GM18499 (cell line): ENCODE data around the gene B4GALT3.
A peak's percentile ranks its signal among the peaks of the same experiment; 100 is the strongest.

Experiments
- ATAC-seq: cut with Tn5 transposase; IDR thresholded peaks from one replicate; pipeline ENCODE4 v1.9.1; 2021; ENCODE audit warnings: moderate number of reproducible peaks; ENCODE audit not compliant: insufficient read depth, unreplicated experiment

Gene B4GALT3

DNA sequence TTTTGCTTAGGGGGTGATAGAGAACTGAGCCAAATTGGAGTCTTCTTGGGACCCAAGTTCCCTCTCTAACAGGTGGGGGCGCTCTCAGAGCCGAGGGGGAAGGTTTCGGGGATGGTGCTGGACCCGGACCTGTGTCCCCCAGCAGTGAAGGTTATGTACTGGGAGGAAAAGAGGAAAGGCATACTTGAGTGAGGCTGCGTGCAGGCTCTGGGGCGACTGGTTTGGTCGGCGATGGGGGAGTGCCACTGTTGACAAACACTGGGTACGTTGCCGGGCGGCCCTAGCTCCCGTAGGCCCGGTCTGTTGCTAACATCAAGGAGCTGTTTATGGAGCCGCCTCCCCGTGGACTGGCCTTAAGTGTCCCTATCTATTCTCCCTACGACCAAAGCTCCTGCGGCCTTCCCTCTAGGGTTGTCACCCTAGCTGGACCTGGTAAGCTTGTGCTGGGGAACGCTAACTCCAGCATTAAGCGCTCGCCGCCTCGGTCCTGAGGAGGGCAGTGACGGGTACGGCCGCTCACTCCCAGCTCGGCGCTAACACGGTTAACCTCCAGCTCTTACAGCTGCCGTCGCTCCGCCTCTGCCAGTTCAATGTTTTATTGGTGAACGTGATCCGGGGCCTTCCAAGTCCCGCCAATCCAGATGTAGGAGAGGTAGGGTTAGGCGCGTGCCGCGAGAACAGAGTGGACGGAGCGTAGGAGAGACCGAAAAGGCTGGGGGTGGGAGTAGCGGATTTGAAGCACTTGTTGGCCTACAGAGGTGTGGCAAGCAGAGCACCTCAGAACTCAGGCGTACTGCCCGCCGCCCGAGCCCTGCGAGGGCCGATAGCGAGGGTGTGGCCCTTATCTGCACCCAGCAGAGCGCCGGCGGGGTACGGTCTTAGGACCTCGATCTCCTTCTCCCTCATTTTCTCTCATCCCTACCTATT, 11.3 kb downstream of the B4GALT3 start, which contains the start of gene PPOX:
Gene PPOX (plus strand): TSS at position 685 of the 927 bp plus-strand sequence. CDS start 422 bp downstream, outside the sequence.
- ATAC-seq = peak; percentile 86

GRCh38 chr1:161164901-161165610, 12.3 kb downstream of the B4GALT3 start:
- ATAC-seq = no peak

GRCh38 chr1:161163793-161164192, 13.5 kb downstream of the B4GALT3 start:
- ATAC-seq = no peak

GRCh38 chr1:161162806-161163205, 14.5 kb downstream of the B4GALT3 start:
- no peak for ATAC-seq

- no peak for ATAC-seq
Observed at GRCh38 chr1:161162052-161162451, 15.3 kb downstream of the B4GALT3 start.

DNA sequence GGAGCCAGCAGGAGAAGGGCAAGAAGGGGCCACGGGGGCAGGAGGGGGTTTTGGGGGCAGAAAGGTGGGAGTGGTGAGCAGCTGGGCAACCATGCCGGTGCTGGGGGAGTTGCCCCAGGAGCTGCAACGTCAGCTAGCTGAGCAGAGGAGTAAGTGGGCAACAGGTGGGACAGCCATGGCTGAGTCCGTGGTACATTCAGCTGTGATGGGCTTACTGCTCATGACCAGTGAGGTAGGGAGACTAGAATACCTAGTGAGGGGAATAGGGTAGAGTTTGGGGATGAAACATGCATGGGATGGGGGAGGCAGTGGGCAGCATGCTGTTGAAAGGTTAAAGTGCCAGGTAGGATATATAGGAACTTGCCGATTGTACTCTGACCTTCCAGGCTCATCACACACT, 15.7 kb downstream of the B4GALT3 start:
- no peak for ATAC-seq

DNA sequence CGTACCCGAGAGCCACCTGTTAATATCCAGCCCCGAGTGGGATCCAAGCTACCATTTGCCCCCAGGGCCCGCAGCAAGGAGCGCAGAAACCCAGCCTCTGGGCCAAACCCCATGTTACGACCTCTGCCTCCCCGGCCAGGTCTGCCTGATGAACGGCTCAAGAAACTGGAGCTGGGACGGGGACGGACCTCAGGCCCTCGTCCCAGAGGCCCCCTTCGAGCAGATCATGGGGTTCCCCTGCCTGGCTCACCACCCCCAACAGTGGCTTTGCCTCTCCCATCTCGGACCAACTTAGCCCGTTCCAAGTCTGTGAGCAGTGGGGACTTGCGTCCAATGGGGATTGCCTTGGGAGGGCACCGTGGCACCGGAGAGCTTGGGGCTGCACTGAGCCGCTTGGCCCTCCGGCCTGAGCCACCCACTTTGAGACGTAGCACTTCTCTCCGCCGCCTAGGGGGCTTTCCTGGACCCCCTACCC, 16.6 kb downstream of the B4GALT3 start:
- ATAC-seq = no peak

GRCh38 chr1:161159913-161160243, 17.4 kb downstream of the B4GALT3 start:
- ATAC-seq = no peak

GRCh38 chr1:161159087-161159912, 18.0 kb downstream of the B4GALT3 start, which contains the start of gene USP21:
Gene USP21, plus strand, starts transcription at chr1:161159500. Its CDS starts 1,141 bp downstream, at chr1:161160641.
- ATAC-seq = peak; percentile 54

DNA sequence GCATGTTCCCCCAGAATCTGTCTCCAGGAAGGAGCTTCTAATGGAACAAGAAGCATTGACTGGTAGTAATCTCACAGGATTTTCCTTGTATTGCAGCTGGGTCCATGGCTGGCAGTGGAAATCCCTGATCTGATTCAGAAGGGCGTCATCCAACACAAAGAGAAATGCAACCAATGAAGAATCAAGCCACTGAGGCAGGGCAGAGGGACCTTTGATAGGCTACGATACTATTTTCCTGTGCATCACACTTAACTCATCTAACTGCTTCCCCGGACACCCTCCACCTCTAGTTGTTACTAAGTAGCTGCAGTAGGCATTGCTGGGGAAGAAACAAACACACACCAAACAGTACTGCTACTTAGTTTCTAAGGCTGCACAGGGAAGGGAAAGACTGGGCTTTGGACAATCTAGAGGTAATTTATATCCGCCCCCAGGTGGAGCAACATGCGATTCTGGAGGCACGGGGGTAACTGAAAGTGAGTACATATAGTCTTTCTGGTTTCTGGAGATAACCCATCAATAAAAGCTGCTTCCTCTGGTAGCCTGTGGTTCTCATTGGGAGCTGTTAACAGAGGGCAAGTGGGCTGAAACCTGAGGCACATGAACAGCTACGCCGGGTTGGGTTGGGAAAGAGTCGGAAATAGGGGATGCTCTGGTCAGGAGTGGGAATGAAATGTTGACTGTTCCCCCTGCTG, 18.8 kb downstream of the B4GALT3 start:
- no peak for ATAC-seq

DNA sequence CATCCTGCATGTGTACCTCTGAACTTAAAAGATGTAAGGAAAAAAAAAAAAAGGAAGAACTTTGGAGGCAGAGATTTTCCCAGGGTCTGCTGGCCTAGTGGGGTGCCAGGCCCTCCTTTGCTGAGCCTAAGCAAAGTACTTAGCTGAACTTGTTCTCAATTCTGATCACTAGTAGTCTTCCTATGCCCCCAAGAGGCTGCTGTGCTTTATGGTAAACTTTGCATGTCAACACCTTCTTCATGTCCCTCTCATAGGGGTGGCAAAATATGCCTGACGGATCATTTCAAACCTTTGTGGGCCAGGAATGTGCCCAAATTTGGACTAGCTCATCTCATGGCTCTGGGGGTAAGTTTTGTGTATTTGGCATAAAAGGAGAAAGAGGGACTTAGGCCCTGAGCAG, 19.4 kb downstream of the B4GALT3 start:
- no peak for ATAC-seq

DNA sequence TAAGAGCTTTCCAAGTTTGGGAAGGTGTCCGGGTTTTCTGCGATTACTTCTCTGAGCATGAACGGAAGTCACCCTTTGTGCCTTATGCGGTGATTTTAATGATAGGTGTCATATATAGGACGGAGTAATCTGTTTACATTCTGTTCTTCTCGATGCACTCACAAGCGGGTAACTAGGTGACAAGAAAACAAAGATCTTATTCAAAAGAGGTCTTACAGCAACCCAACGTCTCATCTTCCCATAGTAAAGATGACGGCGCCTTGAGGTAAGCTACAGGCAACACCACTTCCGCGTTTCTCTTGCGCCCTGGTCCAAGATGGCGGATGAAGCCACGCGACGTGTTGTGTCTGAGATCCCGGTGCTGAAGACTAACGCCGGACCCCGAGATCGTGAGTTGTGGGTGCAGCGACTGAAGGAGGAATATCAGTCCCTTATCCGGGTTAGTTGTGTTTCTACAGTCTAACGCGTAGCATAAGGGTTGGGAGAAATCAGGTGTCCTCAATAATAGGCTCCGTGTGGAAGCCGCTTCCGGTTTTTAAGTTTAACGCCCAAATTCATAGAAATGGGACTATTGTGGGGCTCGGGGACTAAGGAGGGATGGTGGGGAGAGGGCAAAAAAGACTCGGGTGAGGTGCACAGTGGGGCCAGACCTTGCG, 23.5 kb downstream of the B4GALT3 start, which contains the start of gene UFC1:
Gene UFC1 (plus strand): TSS at position 297 of the 656 bp plus-strand sequence. CDS start 20 bp downstream, at position 317.
- ATAC-seq = peak; percentile 53

GRCh38 chr1:161153176-161153575, 24.1 kb downstream of the B4GALT3 start:
- ATAC-seq = no peak

GRCh38 chr1:161145832-161146231, 31.5 kb downstream of the B4GALT3 start:
- ATAC-seq = no peak

GRCh38 chr1:161140755-161141400, 36.4 kb downstream of the B4GALT3 start:
- no peak for ATAC-seq

DNA sequence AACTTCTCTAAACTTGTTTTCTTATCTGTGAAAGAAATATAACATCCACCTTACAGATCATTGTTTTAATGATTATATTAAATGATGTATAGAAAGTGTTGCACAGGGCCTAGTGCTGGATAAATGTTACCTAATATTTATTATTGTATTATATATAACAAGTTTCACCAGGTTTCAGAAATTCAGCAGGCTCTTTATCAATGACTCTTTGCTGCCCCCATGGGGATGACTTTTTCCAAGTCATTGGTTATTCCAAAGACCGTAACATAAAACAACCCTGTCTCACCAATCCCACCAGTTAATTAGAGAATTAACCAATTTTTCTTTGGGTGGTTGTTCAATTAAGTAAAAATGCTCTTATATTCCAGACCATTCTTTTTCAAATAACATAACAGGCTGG, 37.5 kb downstream of the B4GALT3 start:
- no peak for ATAC-seq

- ATAC-seq = no peak
Observed at GRCh38 chr1:161138431-161138830, 38.9 kb downstream of the B4GALT3 start.

DNA sequence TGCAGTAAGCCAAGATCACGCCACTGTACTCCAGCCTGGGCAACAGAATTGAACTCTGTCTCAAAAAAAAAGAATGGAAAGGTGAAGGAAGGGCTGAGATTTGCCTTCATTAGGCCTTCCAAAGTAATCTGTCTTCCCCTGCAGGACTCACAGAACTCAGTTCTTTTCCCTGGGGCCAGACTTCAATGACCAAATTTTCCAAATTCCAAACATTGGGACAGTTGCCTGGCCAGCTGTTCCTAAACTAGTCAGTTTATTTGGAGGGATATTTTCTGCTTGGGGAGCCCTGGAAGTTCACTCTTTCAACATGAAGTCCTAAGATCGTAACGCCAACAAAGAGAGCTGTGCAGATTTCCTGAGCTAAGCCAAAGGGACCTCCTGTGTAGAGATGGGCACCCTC, 39.4 kb downstream of the B4GALT3 start:
- ATAC-seq = no peak
